ENCODE results near the gene RBM20. TPM values are rescaled to one million over a fixed set of nuclear protein-coding genes. Genes with fewer than 3 reads are reported as not detected.

Gene RBM20
- total and polyA plus RNA-seq, 2 of the 4 experiments (the other 2 are of a cell fraction), result under 0.01 to 0.15 TPM

- H3K79me1 ChIP-seq (ENCODE audit: low read depth in 1 of 2, low read length in 2 of 2), result no peaks in the 10 kb centered on the region
- 0 out of 3 replicates have a peak overlapping the region, but pooled peaks have one; percentile 6 for H2BK15ac ChIP-seq (ENCODE audit: low read depth, low read length)
- H3K9me1 ChIP-seq (ENCODE audit: insufficient read depth, low read length), result no peaks in the 10 kb centered on the region; the same call in 1 of the 2 replicates
- H3K4me3 ChIP-seq (ENCODE audit: insufficient read depth, low read depth, low read length), result peak overlapping the region; percentile 54
- peaks cover 13% of the 10 kb centered on the region for H3K27me3 ChIP-seq (ENCODE audit: control insufficient read depth, insufficient read depth, low read length)
- H3K9ac ChIP-seq (ENCODE audit: low read depth, low read length), result peak overlapping the region; percentile 30
- ChIA-PET CTCF (interaction anchor here (0.5 to 2.9 kb wide), 27 partner anchors 8 to 549 kb away, joined by 3 to 18 read pairs (median 6); no protein-coding TSS in a partner anchor), POLR2A (ENCODE audit: unreplicated experiment) (interaction anchor here (0.6 kb wide), 1 partner anchor 8 kb away, joined by 3 read pairs; no protein-coding TSS in a partner anchor)
- ATAC-seq (ENCODE audit: low read depth) (peak; percentile 99), DNase-seq (peak; percentile 67)
- dilution Hi-C loops (cut with HindIII; ENCODE audit: low sequenced_read_pairs, unreplicated experiment) (no loop called here), in situ Hi-C loops (cut with MboI; ENCODE audit: low sequenced_read_pairs) (loop anchor here (5.0 kb wide), 1 partner anchor 60 kb away; no protein-coding TSS in a partner anchor), intact Hi-C loops (cut with micrococcal nuclease) (loop anchor here (2.0 kb wide), 2 partner anchors 61 to 201 kb away; no protein-coding TSS in a partner anchor)
- no peak overlapping the region for H2AK5ac ChIP-seq (ENCODE audit: low read depth, low read length)
- H4K20me1 ChIP-seq (ENCODE audit: insufficient read depth, low read length), result no peaks in the 10 kb centered on the region
- no peaks in the 10 kb centered on the region for H3K36me3 ChIP-seq (ENCODE audit: control insufficient read depth, insufficient read depth, low read length)
- peak overlapping the region; percentile 85 for H2AK9ac ChIP-seq (replicated peaks; ENCODE audit: low read depth, low read length, poor library complexity)
- H4K8ac ChIP-seq (ENCODE audit: low read depth in 2 of 2, low read length in 2 of 2), result peak overlapping the region; percentile 4 to 84; a peak in 3 of 4 replicates
- no peaks in the 10 kb centered on the region for H3K9me3 ChIP-seq (ENCODE audit: control insufficient read depth, insufficient read depth, low read length)
- H4K91ac ChIP-seq (ENCODE audit: insufficient read depth, low read depth, low read length), result peak overlapping the region; percentile 83
- 3% methylated on average over 21 of the region's 47 CpGs; no CpG with 5 or more reads in 1 of the 2 experiments for WGBS, 2 experiments (ENCODE audit: extremely low coverage in 2 of 2, insufficient read length in 1 of 2)
- peak overlapping the region; percentile 44 for H3K27ac ChIP-seq (ENCODE audit: insufficient read depth, low read length)
- no TSS peak for BruUV-seq (replicated peaks)
- H4K5ac ChIP-seq (ENCODE audit: low read depth, low read length), result peak overlapping the region; percentile 37
- peak overlapping the region; percentile 79 for H3K4ac ChIP-seq (ENCODE audit: low read depth, low read length)
- peak overlapping the region; percentile 89 for H3K56ac ChIP-seq (ENCODE audit: extremely low read depth, insufficient read depth, low read length)
- peak overlapping the region; percentile 68 for H3K4me2 ChIP-seq (ENCODE audit: low read depth, low read length)
- no peaks in the 10 kb centered on the region for H3K4me1 ChIP-seq (ENCODE audit: control insufficient read depth, insufficient read depth, low read length)
- peak overlapping the region; percentile 35 for H2BK5ac ChIP-seq (ENCODE audit: low read depth, low read length, poor library complexity, severe bottlenecking)
- H3K14ac ChIP-seq (replicated peaks; ENCODE audit: low read depth, low read length), result peak overlapping the region; percentile 95
- peak overlapping the region; percentile 95 for H2BK120ac ChIP-seq (ENCODE audit: low read depth, low read length)
- H3K23ac ChIP-seq (ENCODE audit: low read depth, low read length), result peak overlapping the region; percentile 93
- peak overlapping the region; percentile 95 for H2AFZ ChIP-seq (replicated peaks; ENCODE audit: low read length, poor library complexity)
- peak overlapping the region; percentile 86 for H2BK20ac ChIP-seq (ENCODE audit: low read depth, low read length)
- H3K18ac ChIP-seq (ENCODE audit: low read depth, low read length), result peak overlapping the region; percentile 46; the same call in 1 of the 2 replicates
- peak; percentile 88 for TF ChIP-seq MAZ (IDR thresholded peaks at IDR 0.05; ENCODE audit: borderline replicate concordance, low read depth, low read length)
- no peak for TF ChIP-seq CEBPB (IDR thresholded peaks at IDR 0.05; ENCODE audit: low read depth, low read length)
- peak; percentile 69 for TF ChIP-seq SMC3 (IDR thresholded peaks at IDR 0.05; ENCODE audit: low read depth, low read length)
- TF ChIP-seq CTCF (conservative IDR thresholded peaks at IDR 0.05; ENCODE audit: low read depth, low read length), result peak; percentile 99
- TF ChIP-seq POLR2A (IDR thresholded peaks at IDR 0.05; ENCODE audit: low read depth, low read length), result no peak
- no peak for TF ChIP-seq ELK1 (IDR thresholded peaks at IDR 0.05; ENCODE audit: borderline replicate concordance, low read depth, low read length)
- no peak for TF ChIP-seq CHD1 (IDR thresholded peaks at IDR 0.05; ENCODE audit: low read depth, low read length)
- TF ChIP-seq NFE2L2 (IDR thresholded peaks at IDR 0.05; ENCODE audit: low read depth, low read length), result no peak
- peak; percentile 66 for TF ChIP-seq RAD21 (IDR thresholded peaks at IDR 0.05; ENCODE audit: low read length)
- no peak for TF ChIP-seq RCOR1 (IDR thresholded peaks at IDR 0.05; ENCODE audit: insufficient replicate concordance, low read length)
- TF ChIP-seq USF2 (IDR thresholded peaks at IDR 0.05; ENCODE audit: low read depth, low read length), result no peak
- peak; percentile 25; the same call in 1 of the 2 replicates for TF ChIP-seq BHLHE40 (IDR thresholded peaks at IDR 0.05; ENCODE audit: low read depth, low read length)
- TF ChIP-seq MXI1 (IDR thresholded peaks at IDR 0.05; ENCODE audit: borderline replicate concordance, low read depth, low read length), result peak; percentile 65; the same call in 1 of the 2 replicates
Measured at GRCh38 chr10:110671788-110672579, 27.8 kb downstream of the RBM20 start.
